Effector memory CD4-positive, alpha-beta T cell (primary cell): Measurements from ENCODE around the gene TRAPPC6A.

Experiments
- DNase-seq, 3 donors: peaks; one replicate each; pipeline ENCODE4 v3.0.0-alpha.2; 2020
- H3K27ac ChIP-seq: 2 replicates; pipeline ENCODE4 v1.7.0; 2013; ENCODE audit warnings: mild to moderate bottlenecking, low read length, moderate library complexity; ENCODE audit not compliant: insufficient read depth, poor library complexity, severe bottlenecking
- H3K27me3 ChIP-seq: replicated peaks from 2 replicates; pipeline ENCODE4 v1.7.0; 2013; ENCODE audit warnings: mild to moderate bottlenecking, low read length; ENCODE audit not compliant: insufficient read depth, control insufficient read depth, poor library complexity, severe bottlenecking
- H3K36me3 ChIP-seq: 2 replicates; pipeline ENCODE4 v1.7.0; 2013; ENCODE audit warnings: mild to moderate bottlenecking, low read length, moderate library complexity; ENCODE audit not compliant: control insufficient read depth, insufficient read depth
- H3K4me1 ChIP-seq: 2 replicates; pipeline ENCODE4 v1.7.0; 2013; ENCODE audit warnings: low read length, mild to moderate bottlenecking; ENCODE audit not compliant: control insufficient read depth, insufficient read depth, poor library complexity, severe bottlenecking
- H3K4me3 ChIP-seq: 2 replicates; pipeline ENCODE4 v1.7.0; 2013; ENCODE audit warnings: low read length, low read depth, mild to moderate bottlenecking; ENCODE audit not compliant: insufficient read depth, poor library complexity, severe bottlenecking
- H3K9me3 ChIP-seq: 2 replicates; pipeline ENCODE4 v1.7.0; 2013; ENCODE audit warnings: mild to moderate bottlenecking, low read length, moderate library complexity; ENCODE audit not compliant: control insufficient read depth

TRAPPC6A gene

GRCh38 chr19:45133661-45134060 is 44.4 kb downstream of the TRAPPC6A start:
- no peak for DNase-seq
- H3K27me3 ChIP-seq, result no peaks in the 10 kb centered on the region
- H3K27ac ChIP-seq, result no peak overlapping the region
- H3K4me3 ChIP-seq, result no peak overlapping the region
- no peaks in the 10 kb centered on the region for H3K9me3 ChIP-seq
- H3K4me1 ChIP-seq, result no peaks in the 10 kb centered on the region
- H3K36me3 ChIP-seq, result no peaks in the 10 kb centered on the region

GRCh38 chr19:45130888-45131615 is 47.0 kb downstream of the TRAPPC6A start:
- Histone ChIP-seq H3K9me3 (no peaks in the 10 kb centered on the region), H3K27me3 (no peaks in the 10 kb centered on the region), H3K4me3 (no peak overlapping the region), H3K4me1 (peaks cover under 1% of the 10 kb centered on the region), H3K27ac (no peak overlapping the region), H3K36me3 (no peaks in the 10 kb centered on the region)
- no peak for DNase-seq

- Histone ChIP-seq H3K9me3 (no peaks in the 10 kb centered on the region), H3K36me3 (no peaks in the 10 kb centered on the region), H3K4me3 (no peak overlapping the region), H3K27me3 (no peaks in the 10 kb centered on the region), H3K4me1 (peaks cover 4% of the 10 kb centered on the region), H3K27ac (no peak overlapping the region)
- no peak for DNase-seq
These were observed 47.8 kb downstream of the TRAPPC6A start for GRCh38 chr19:45130236-45130635.

- Histone ChIP-seq H3K4me1 (peaks cover 4% of the 10 kb centered on the region), H3K4me3 (no peak overlapping the region), H3K27ac (no peak overlapping the region), H3K27me3 (no peaks in the 10 kb centered on the region), H3K36me3 (no peaks in the 10 kb centered on the region), H3K9me3 (no peaks in the 10 kb centered on the region)
- no peak for DNase-seq
These were observed 49.2 kb downstream of the TRAPPC6A start for GRCh38 chr19:45128806-45129205.

GRCh38 chr19:45128146-45128545 is 49.9 kb downstream of the TRAPPC6A start:
- Histone ChIP-seq H3K4me3 (no peak overlapping the region), H3K36me3 (no peaks in the 10 kb centered on the region), H3K4me1 (peaks cover 4% of the 10 kb centered on the region), H3K9me3 (no peaks in the 10 kb centered on the region), H3K27ac (no peak overlapping the region), H3K27me3 (no peaks in the 10 kb centered on the region)
- DNase-seq, result no peak

GRCh38 chr19:45126654-45127053 is 51.4 kb downstream of the TRAPPC6A start:
- H3K4me1 ChIP-seq, result peaks cover 4% of the 10 kb centered on the region
- no peak for DNase-seq
- H3K36me3 ChIP-seq, result no peaks in the 10 kb centered on the region

GRCh38 chr19:45125975-45126493 is 52.0 kb downstream of the TRAPPC6A start:
- Histone ChIP-seq H3K27me3 (no peaks in the 10 kb centered on the region), H3K4me3 (no peak overlapping the region), H3K27ac (no peak overlapping the region), H3K36me3 (no peaks in the 10 kb centered on the region), H3K9me3 (no peaks in the 10 kb centered on the region), H3K4me1 (peaks cover 4% of the 10 kb centered on the region)
- peak; percentile 16 to 32 (median 25) for DNase-seq

More at GRCh38 chr19:45126654-45127053, 51.4 kb downstream of the TRAPPC6A start:
- Histone ChIP-seq H3K27ac (no peak overlapping the region), H3K27me3 (no peaks in the 10 kb centered on the region), H3K9me3 (no peaks in the 10 kb centered on the region), H3K4me3 (no peak overlapping the region)

GRCh38 chr19:45125360-45125759 is 52.7 kb downstream of the TRAPPC6A start:
- Histone ChIP-seq H3K9me3 (no peaks in the 10 kb centered on the region), H3K4me3 (no peak overlapping the region), H3K4me1 (peaks cover 4% of the 10 kb centered on the region), H3K36me3 (no peaks in the 10 kb centered on the region), H3K27ac (no peak overlapping the region), H3K27me3 (no peaks in the 10 kb centered on the region)
- no peak for DNase-seq

GRCh38 chr19:45124021-45124420 is 54.0 kb downstream of the TRAPPC6A start:
- no peaks in the 10 kb centered on the region for H3K27me3 ChIP-seq
- peaks cover 4% of the 10 kb centered on the region for H3K4me1 ChIP-seq
- H3K9me3 ChIP-seq, result no peaks in the 10 kb centered on the region
- no peak overlapping the region for H3K4me3 ChIP-seq
- H3K36me3 ChIP-seq, result no peaks in the 10 kb centered on the region
- no peak for DNase-seq
- H3K27ac ChIP-seq, result no peak overlapping the region

GRCh38 chr19:45123440-45123850 is 54.6 kb downstream of the TRAPPC6A start:
- Histone ChIP-seq H3K9me3 (no peaks in the 10 kb centered on the region), H3K27me3 (no peaks in the 10 kb centered on the region), H3K4me1 (peaks cover 4% of the 10 kb centered on the region), H3K4me3 (no peak overlapping the region), H3K27ac (no peak overlapping the region), H3K36me3 (no peaks in the 10 kb centered on the region)
- no peak for DNase-seq
